Measurements from ENCODE around the gene ERBB2. TPM values are rescaled to one million over a fixed set of nuclear protein-coding genes. Genes with fewer than 3 reads are reported as not detected.

Gene ERBB2
- total RNA-seq, 4 donors from 2014 or later = 75.2 to 170 (median 86.5) TPM

- Histone ChIP-seq H3K36me3 (peaks cover 5 to 54% (median 35%) of the 10 kb centered on the region in 3 donors), H3K27ac (peak overlapping the region in 3 of 4 donors; percentile 13 to 98 (median 96)), H3K9me3 (no peaks in the 10 kb centered on the region), H3K4me3 (no peak overlapping the region), H3K4me1 (peaks cover 8 to 51% (median 18%) of the 10 kb centered on the region in 3 donors), H3K27me3 (peaks cover 0 to 68% (median 0%) of the 10 kb centered on the region in 4 donors)
- no peak for DNase-seq
- no peak for TF ChIP-seq CTCF (IDR thresholded peaks at IDR 0.05)
- TF ChIP-seq POLR2A (IDR thresholded peaks at IDR 0.05) = no peak
- intact Hi-C loops (cut with DNase I) = no loop called here
- WGBS, 2 donors = 75 to 87% methylated on average over 7 to 11 of the region's 18 CpGs
Observed at GRCh38 chr17:39742126-39742855, 42.4 kb downstream of the ERBB2 start.

DNA sequence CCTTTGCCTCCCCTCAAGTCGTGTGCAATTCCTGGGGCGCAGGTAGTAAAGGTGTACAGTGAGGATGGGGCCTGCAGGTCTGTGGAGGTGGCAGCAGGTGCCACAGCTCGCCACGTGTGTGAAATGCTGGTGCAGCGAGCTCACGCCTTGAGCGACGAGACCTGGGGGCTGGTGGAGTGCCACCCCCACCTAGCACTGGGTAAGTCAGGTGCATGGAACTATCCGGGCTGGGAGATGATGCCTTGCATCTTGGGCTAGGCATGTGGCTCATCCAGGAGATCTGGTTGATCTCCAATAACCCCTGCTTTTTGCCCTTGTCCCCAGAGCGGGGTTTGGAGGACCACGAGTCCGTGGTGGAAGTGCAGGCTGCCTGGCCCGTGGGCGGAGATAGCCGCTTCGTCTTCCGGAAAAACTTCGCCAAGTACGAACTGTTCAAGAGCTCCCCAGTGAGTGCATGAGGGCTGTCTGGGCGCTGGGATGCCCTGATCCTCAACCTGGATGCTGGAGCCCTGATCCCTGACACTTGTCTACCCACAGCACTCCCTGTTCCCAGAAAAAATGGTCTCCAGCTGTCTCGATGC is 43.1 kb downstream of the ERBB2 start:
- H3K27me3 ChIP-seq = peaks cover 0 to 62% (median 0%) of the 10 kb centered on the region in 4 donors
- H3K4me3 ChIP-seq = no peak overlapping the region
- TF ChIP-seq CTCF (IDR thresholded peaks at IDR 0.05) (no peak), POLR2A (IDR thresholded peaks at IDR 0.05) (no peak)
- H3K27ac ChIP-seq = no peak overlapping the region
- no peak for DNase-seq
- 73 to 88% methylated on average over 3 to 11 of the region's 21 CpGs for WGBS, 2 donors
- H3K9me3 ChIP-seq = no peaks in the 10 kb centered on the region
- intact Hi-C loops (cut with DNase I) = no loop called here
- H3K36me3 ChIP-seq = peaks cover 5 to 61% (median 36%) of the 10 kb centered on the region in 3 donors
- H3K4me1 ChIP-seq = peaks cover 4 to 44% (median 18%) of the 10 kb centered on the region in 3 donors

GRCh38 chr17:39744075-39744835 is 44.4 kb downstream of the ERBB2 start:
- WGBS, 2 donors = 83 to 89% methylated on average over 5 to 7 of the region's 16 CpGs
- no peak for TF ChIP-seq CTCF (IDR thresholded peaks at IDR 0.05)
- no peak for TF ChIP-seq POLR2A (IDR thresholded peaks at IDR 0.05)
- intact Hi-C loops (cut with DNase I) = no loop called here
- peaks cover 0 to 49% (median 0%) of the 10 kb centered on the region in 4 donors for H3K27me3 ChIP-seq
- H3K9me3 ChIP-seq = no peaks in the 10 kb centered on the region
- H3K4me3 ChIP-seq = no peak overlapping the region
- DNase-seq = no peak
- H3K4me1 ChIP-seq = peaks cover 0 to 31% (median 7%) of the 10 kb centered on the region in 3 donors
- no peak overlapping the region for H3K27ac ChIP-seq
- peaks cover 5 to 65% (median 36%) of the 10 kb centered on the region in 3 donors for H3K36me3 ChIP-seq

GRCh38 chr17:39744836-39745215 is 45.0 kb downstream of the ERBB2 start:
- intact Hi-C loops (cut with DNase I) = no loop called here
- WGBS, 2 donors = 91% methylated on average over 4 of the region's 8 CpGs; no CpG with 5 or more reads in 1 of the 2 donors
- H3K4me1 ChIP-seq = peaks cover 0 to 31% (median 2%) of the 10 kb centered on the region in 3 donors
- DNase-seq = no peak
- H3K27ac ChIP-seq = no peak overlapping the region
- H3K9me3 ChIP-seq = no peaks in the 10 kb centered on the region
- H3K36me3 ChIP-seq = peaks cover 5 to 65% (median 36%) of the 10 kb centered on the region in 3 donors
- TF ChIP-seq POLR2A (IDR thresholded peaks at IDR 0.05) = no peak
- TF ChIP-seq CTCF (IDR thresholded peaks at IDR 0.05) = no peak
- no peak overlapping the region for H3K4me3 ChIP-seq
- peaks cover 0 to 43% (median 0%) of the 10 kb centered on the region in 4 donors for H3K27me3 ChIP-seq
